Endothelial cell of umbilical vein (primary cell): ENCODE measurements around the gene BRCA1. TPM values are rescaled to one million over a fixed set of nuclear protein-coding genes. Genes with fewer than 3 reads are reported as not detected.

Experiments used
- BruUV-seq: library from RNA; stranded (reverse); fragments of 400-500 nt; replicated peaks from 2 replicates; lab custom pipeline; 2021; lab: Mats Ljungman, UMichigan
- CTCF ChIA-PET: fragments of 300-600, 350-600 bp; sonication (Branson Sonifier 250); formaldehyde crosslinking; loops from one replicate; lab custom pipeline; 2021; ENCODE audit warnings: antibody characterized with exemption, inconsistent platforms; lab: Charles Lee
- POLR2A ChIA-PET: fragments of 300-600, 350-600 bp; sonication (Branson Sonifier 250); formaldehyde crosslinking; loops from one replicate; lab custom pipeline; 2021; ENCODE audit warnings: antibody characterized with exemption, inconsistent platforms; lab: Charles Lee
- DNase-seq: peaks from one replicate; pipeline ENCODE4 v3.0.0-alpha.2; 2011; ENCODE audit warnings: low read depth, low spot score
- FAIRE-seq: peaks from 2 replicates; lab custom pipeline; 2011; peaks lifted over from hg19 to GRCh38; lab: Jason Lieb, UNC
- H2AFZ ChIP-seq: 2 replicates; pipeline ENCODE4 v1.6.0; 2012; ENCODE audit warnings: low read depth, low read length, control low read depth, inconsistent platforms
- H3K27ac ChIP-seq: 2 replicates; pipeline ENCODE4 v1.5.1; 2011; ENCODE audit warnings: low read depth, mild to moderate bottlenecking, control low read depth, low read length, moderate library complexity; ENCODE audit not compliant: insufficient read depth
- H3K27me3 ChIP-seq, 2 experiments: 2 replicates each; pipeline versions ENCODE4 v1.6.0 to v1.6.1; 2011; ENCODE audit warnings: low read length in 2 of 2, mixed read lengths in 1 of 2; ENCODE audit not compliant: control insufficient read depth in 2 of 2, insufficient read depth in 2 of 2
- H3K36me3 ChIP-seq, 2 experiments: 2 replicates in 1 of 2; 3 replicates in 1 of 2; pipeline ENCODE4 v1.5.1; 2011; ENCODE audit warnings: low read length in 2 of 2, mild to moderate bottlenecking in 1 of 2, moderate library complexity in 1 of 2; ENCODE audit not compliant: control insufficient read depth in 2 of 2, insufficient read depth in 2 of 2; ENCODE audit errors: extremely low read depth in 1 of 2
- H3K4me1 ChIP-seq: 3 replicates; pipeline ENCODE4 v1.5.1; 2011; ENCODE audit warnings: mild to moderate bottlenecking, low read length; ENCODE audit not compliant: control insufficient read depth, insufficient read depth; ENCODE audit errors: extremely low read depth
- H3K4me2 ChIP-seq: 2 replicates; pipeline ENCODE4 v1.6.1; 2011; ENCODE audit warnings: low read length, control low read depth, mixed read lengths; ENCODE audit not compliant: insufficient read depth
- H3K4me3 ChIP-seq, 3 experiments: fragments of 200-600 bp in 1 of 3; sonication (generic), shearing (Covaris generic) in 1 of 3; replicated peaks in 1 of 3; 2 replicates each; pipeline ENCODE4 v1.5.1; 2011 to 2016; ENCODE audit warnings: control low read depth in 3 of 3, low read length in 3 of 3, mild to moderate bottlenecking in 2 of 3, inconsistent platforms in 1 of 3, low read depth in 1 of 3, moderate library complexity in 1 of 3; ENCODE audit not compliant: insufficient read depth in 1 of 3
- H3K79me2 ChIP-seq: 2 replicates; pipeline ENCODE4 v1.6.0; 2012; ENCODE audit warnings: low read length, inconsistent platforms; ENCODE audit not compliant: control insufficient read depth, insufficient read depth
- H3K9ac ChIP-seq: replicated peaks from 2 replicates; pipeline ENCODE3; 2011; ENCODE audit warnings: low read length, control low read depth; ENCODE audit not compliant: insufficient read depth; ENCODE audit errors: extremely low read depth
- H3K9me1 ChIP-seq: replicated peaks from 3 replicates; pipeline ENCODE4 v1.6.0; 2011; ENCODE audit warnings: mild to moderate bottlenecking, low read length; ENCODE audit not compliant: control insufficient read depth, insufficient read depth; ENCODE audit errors: extremely low read depth
- H3K9me3 ChIP-seq: replicated peaks from 2 replicates; pipeline ENCODE4 v1.5.1; 2012; ENCODE audit warnings: low read length, inconsistent platforms; ENCODE audit not compliant: control insufficient read depth, insufficient read depth
- H4K20me1 ChIP-seq: replicated peaks from 2 replicates; pipeline ENCODE3; 2011; ENCODE audit warnings: mild to moderate bottlenecking, low read length; ENCODE audit not compliant: control insufficient read depth, insufficient read depth; ENCODE audit errors: extremely low read depth
- CTCF ChIP-seq, 2 donors: IDR thresholded peaks; 1 replicate in 1 of 2; 2 replicates in 1 of 2; pipeline ENCODE4 v1.5.1; 2011; ENCODE audit warnings: low read length in 2 of 2, mild to moderate bottlenecking in 2 of 2, moderate library complexity in 2 of 2, control low read depth in 1 of 2, inconsistent platforms in 1 of 2, low read depth in 1 of 2; ENCODE audit not compliant: insufficient read depth in 1 of 2; ENCODE audit errors: extremely low read depth in 1 of 2
- EZH2 ChIP-seq: IDR thresholded peaks from 2 replicates; pipeline ENCODE4 v1.6.1; 2012; ENCODE audit warnings: borderline replicate concordance, low read depth, mild to moderate bottlenecking, moderate library complexity, low read length, inconsistent platforms; ENCODE audit not compliant: severe bottlenecking
- FOS ChIP-seq: IDR thresholded peaks from 2 replicates; pipeline ENCODE4 v1.6.1; 2011; ENCODE audit warnings: mild to moderate bottlenecking, low read length, moderate library complexity, borderline replicate concordance; ENCODE audit not compliant: insufficient read depth
- GATA2 ChIP-seq: IDR thresholded peaks from 2 replicates; pipeline ENCODE4 v1.7.0; 2011; ENCODE audit warnings: low read depth, mild to moderate bottlenecking, moderate library complexity, mixed read lengths, low read length; ENCODE audit not compliant: insufficient read length, insufficient read depth
- JUN ChIP-seq: IDR thresholded peaks from 2 replicates; pipeline ENCODE4 v1.6.1; 2011; ENCODE audit warnings: borderline replicate concordance, low read depth; ENCODE audit not compliant: insufficient read length, insufficient read depth
- MAX ChIP-seq: IDR thresholded peaks from 2 replicates; pipeline ENCODE4 v1.6.1; 2011; ENCODE audit not compliant: insufficient read depth, insufficient read length
- MYC ChIP-seq: IDR thresholded peaks from one replicate; pipeline ENCODE4 v1.6.1; 2011; ENCODE audit warnings: mild to moderate bottlenecking, low read depth, low read length
- POLR2A ChIP-seq: IDR thresholded peaks from 2 replicates; pipeline ENCODE4 v1.6.1; 2012; ENCODE audit warnings: low read depth, mild to moderate bottlenecking, control low read depth, low read length
- POLR2AphosphoS5 ChIP-seq: IDR thresholded peaks from 2 replicates; pipeline ENCODE4 v1.6.1; 2012; ENCODE audit warnings: low read depth, mild to moderate bottlenecking, control low read depth, low read length, moderate library complexity; ENCODE audit not compliant: insufficient read depth
- dilution Hi-C: fragments of 300-500 bp; cut with MboI; formaldehyde crosslinking; loops from one replicate; pipeline ENCODE4 v1.15.0; 2019; ENCODE audit warnings: low sequenced_read_pairs; ENCODE audit not compliant: extremely low pct_ligation_motif_present
- intact Hi-C: fragments of 100-400 bp; cut with micrococcal nuclease; formaldehyde crosslinking; loops from one replicate; pipeline ENCODE4 v1.10.0; 2022
- polyA plus RNA-seq, 4 experiments: library from polyadenylated mRNA; depleted of rRNA in 3 of 4; stranded (reverse) in 3 of 4; unstranded in 1 of 4; fragments of >200 nt; gene quantifications; 2 replicates each; pipeline versions ENCODE4 v1.2.1 to v1.2.3, GENCODE V29; 2011 to 2012; ENCODE audit warnings: missing spikeins in 1 of 4
- total RNA-seq: library from RNA; stranded (reverse); gene quantifications from 2 replicates; pipeline ENCODE4 v1.2.3, GENCODE V29; 2021

BRCA1 gene
- total and polyA plus RNA-seq, 2 donors (not counting 3 experiments of a cell fraction or from before 2014, with no cell fraction given) = 14.3 to 29.0 TPM

- H3K9me1 ChIP-seq = no peaks in the 10 kb centered on the region
- peak overlapping the region; percentile 44 for H3K4me2 ChIP-seq
- POLR2A ChIA-PET = interaction anchor here (2.7 kb wide), 1 partner anchor 295 kb away, joined by 13 read pairs; no protein-coding TSS in a partner anchor
- DNase-seq (peak; percentile 63), FAIRE-seq (peak; percentile 89)
- no peaks in the 10 kb centered on the region for H3K9me3 ChIP-seq
- H3K4me3 ChIP-seq = peak overlapping the region in 2 of 3 experiments; percentile 10 to 34
- intact Hi-C loops = loop anchor here (2.0 kb wide), 2 partner anchors 13 to 21 kb away; partner anchors contain the start of genes IFI35 and RPL27
- H3K79me2 ChIP-seq = peaks cover 37% of the 10 kb centered on the region
- no peaks in the 10 kb centered on the region for H3K27me3 ChIP-seq
- CTCF ChIA-PET = interaction anchor here (1.0 to 5.5 kb wide), 3 partner anchors 11 to 152 kb away, joined by 3 to 22 read pairs (median 6); partner anchors contain the start of gene IFI35
- peaks cover 40% of the 10 kb centered on the region for H3K4me1 ChIP-seq
- TF ChIP-seq MAX (no peak), POLR2AphosphoS5 (peak; percentile 69), POLR2A (peak; percentile 21)
- H3K27ac ChIP-seq = peak overlapping the region; percentile 19
- TSS peak; percentile 3 for BruUV-seq
- no peak overlapping the region for H2AFZ ChIP-seq
- H4K20me1 ChIP-seq = no peaks in the 10 kb centered on the region
- no peak overlapping the region for H3K9ac ChIP-seq
- dilution Hi-C loops = no loop called here
- H3K36me3 ChIP-seq = peaks cover 0 to 20% of the 10 kb centered on the region in 2 experiments
Measured at GRCh38 chr17:43020030-43020621, 105.0 kb downstream of the BRCA1 start.

- no peaks in the 10 kb centered on the region for H3K9me3 ChIP-seq
- DNase-seq (no peak), FAIRE-seq (peak; percentile 72)
- no peak for TF ChIP-seq MAX
- TF ChIP-seq FOS = no peak
- TF ChIP-seq JUN = no peak
- TF ChIP-seq POLR2AphosphoS5 = no peak
- no peak for TF ChIP-seq CTCF (IDR thresholded peaks at IDR 0.05; ENCODE audit: extremely low read depth in 1 of 2, insufficient read depth in 1 of 2, low read depth in 1 of 2, low read length in 2 of 2)
- TF ChIP-seq EZH2 = no peak
- no peak for TF ChIP-seq POLR2A
- no peak for TF ChIP-seq GATA2
- TF ChIP-seq MYC = no peak
- peaks cover 37% of the 10 kb centered on the region for H3K79me2 ChIP-seq
- ChIA-PET POLR2A (no interaction called here), CTCF (interaction anchor here (1.1 to 5.5 kb wide), 3 partner anchors 13 to 152 kb away, joined by 6 to 22 read pairs (median 6); partner anchors contain the start of genes IFI35 and RPL27)
- H3K27me3 ChIP-seq = no peaks in the 10 kb centered on the region
- H3K36me3 ChIP-seq = peaks cover 3 to 27% of the 10 kb centered on the region in 2 experiments
- peaks cover 37% of the 10 kb centered on the region for H3K4me1 ChIP-seq
- H3K9ac ChIP-seq = no peak overlapping the region
- dilution Hi-C loops = no loop called here
- no TSS peak for BruUV-seq
- H4K20me1 ChIP-seq = no peaks in the 10 kb centered on the region
- H2AFZ ChIP-seq = no peak overlapping the region
- no peaks in the 10 kb centered on the region for H3K9me1 ChIP-seq
- H3K4me3 ChIP-seq = peak overlapping the region in 1 of 3 experiments; percentile 34
- intact Hi-C loops = no loop called here
- H3K4me2 ChIP-seq = peak overlapping the region; percentile 44
- peak overlapping the region; percentile 19 for H3K27ac ChIP-seq
Measured at GRCh38 chr17:43019418-43019817, 105.7 kb downstream of the BRCA1 start.
